GM21717 (cell line): ENCODE results near the gene PLEKHG5.

Experiments
- ATAC-seq: cut with Tn5 transposase; IDR thresholded peaks from one replicate; pipeline ENCODE4 v1.9.1; 2021; ENCODE audit warnings: mild to moderate bottlenecking, moderate library complexity; ENCODE audit not compliant: unreplicated experiment

Gene PLEKHG5

DNA sequence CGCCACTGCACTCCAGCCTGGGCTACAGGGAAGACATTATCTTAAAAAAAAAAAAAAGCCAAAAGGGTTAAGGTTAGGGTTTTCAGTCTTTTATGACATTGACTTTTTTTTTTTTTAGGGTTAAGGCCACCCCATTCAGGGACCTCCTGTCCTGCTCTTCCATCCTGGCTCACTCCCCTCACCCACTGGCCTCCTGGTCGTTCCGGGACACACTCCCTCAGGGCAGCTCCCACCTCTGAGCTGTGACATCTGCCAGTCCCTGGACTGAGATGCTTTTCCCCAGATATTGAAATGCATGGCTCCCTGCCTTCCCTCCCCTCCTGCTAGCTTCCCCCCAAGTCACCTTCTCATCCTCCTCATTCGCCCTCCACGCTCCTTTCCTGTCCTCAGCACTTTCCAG is 9.6 kb downstream of the PLEKHG5 start:
- ATAC-seq: no peak

GRCh38 chr1:6477039-6477820 is 14.2 kb downstream of the PLEKHG5 start:
- no peak for ATAC-seq

- no peak for ATAC-seq
Measured at GRCh38 chr1:6476483-6476882, 15.0 kb downstream of the PLEKHG5 start.

DNA sequence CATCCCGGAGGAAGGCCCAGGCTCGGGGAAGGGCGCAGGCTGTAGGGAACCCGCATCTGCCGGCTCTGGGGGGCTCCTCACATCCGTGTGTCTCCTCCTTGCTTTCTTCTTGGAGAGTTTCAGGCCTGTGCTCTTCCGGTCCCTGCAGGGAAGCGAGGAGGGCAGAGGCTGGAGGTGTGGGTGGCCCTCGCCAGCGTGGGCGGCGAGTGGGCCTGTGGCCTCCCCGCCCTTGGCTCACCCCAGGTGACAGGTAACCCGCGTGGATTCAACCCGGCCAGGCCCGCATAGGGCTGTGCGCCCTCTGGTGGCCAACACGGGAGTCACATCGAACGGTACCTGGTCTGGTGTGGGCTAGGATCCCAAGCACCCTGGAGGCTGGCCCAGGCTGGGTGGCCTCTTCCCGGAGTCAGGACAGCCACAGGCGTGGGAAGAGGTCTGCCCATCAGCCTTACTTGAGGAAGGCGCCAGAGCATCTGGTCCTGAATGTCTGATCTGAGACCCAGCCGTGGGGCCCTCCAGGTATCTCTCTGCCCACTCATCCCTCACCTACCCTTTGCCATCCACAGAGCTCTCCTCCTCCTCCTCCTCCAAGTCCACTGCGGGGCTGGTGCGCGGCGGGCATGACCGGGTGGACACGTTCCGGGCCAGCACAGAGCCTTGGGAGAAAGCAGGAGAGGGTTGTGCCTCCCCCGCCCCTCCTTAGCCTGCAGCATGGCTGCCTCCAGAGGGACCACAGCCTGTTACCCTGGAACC is 15.9 kb downstream of the PLEKHG5 start:
- ATAC-seq: no peak

DNA sequence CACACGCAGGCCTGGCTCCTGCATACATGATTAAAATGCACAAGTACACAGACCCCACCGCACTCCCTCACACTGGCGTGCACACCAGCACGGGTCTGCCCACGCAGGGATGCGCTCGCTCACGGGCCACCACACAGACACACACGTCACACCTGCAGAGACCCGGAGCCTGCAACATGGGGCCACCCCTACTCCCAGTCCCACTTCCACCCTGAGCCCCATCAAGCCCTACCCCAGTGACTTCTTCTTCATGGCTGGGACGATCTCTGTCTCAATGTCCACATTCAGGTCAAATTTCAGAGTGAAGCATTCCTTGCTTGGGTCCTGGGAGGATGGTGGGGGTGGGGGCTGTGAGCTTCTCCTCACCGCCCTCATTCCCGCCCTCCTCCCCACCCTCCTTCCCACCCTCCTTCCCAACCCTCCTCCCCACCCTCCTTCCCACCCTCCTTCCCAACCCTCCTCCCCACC is 16.6 kb downstream of the PLEKHG5 start:
- ATAC-seq: no peak

DNA sequence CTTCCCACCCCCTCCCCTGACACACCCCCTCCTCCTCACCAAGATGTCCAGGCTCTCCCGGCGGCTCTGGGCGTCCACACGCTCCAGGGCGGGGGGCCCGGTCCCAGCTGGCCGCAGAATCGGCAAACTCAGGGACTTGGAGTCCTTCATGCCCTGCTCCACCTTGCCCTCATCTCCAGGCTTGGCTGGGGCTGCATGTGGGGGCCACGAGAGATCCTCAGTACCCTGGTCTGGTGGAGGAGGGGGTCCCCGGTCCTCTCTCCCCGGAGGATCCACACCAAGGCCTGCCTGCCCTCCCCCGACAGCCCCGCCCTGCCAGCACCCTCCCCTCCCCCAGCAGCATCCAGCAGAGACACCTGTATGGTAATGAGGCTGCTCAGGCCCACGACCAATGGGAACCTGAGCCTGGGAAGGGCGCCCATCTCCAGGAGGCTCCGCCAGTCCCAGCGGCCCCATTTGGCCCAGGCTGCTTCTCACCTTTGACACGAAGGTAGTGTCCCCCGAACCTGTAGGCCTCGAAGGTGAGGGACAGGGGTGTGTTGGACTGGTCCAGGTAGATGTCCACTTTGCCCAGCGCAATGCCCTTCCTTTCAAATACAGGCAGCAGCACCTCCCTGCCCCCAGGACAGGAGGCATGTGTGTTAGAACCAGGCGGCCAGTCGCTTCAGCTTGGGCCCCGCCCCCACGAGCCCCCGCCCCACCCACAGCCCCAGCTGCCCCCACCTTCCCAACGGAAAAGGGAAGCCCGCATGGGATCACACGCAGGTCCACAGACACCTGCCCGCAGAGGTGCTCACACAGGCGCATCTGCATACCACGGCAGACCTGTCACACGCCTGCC is 17.3 kb downstream of the PLEKHG5 start:
- no peak for ATAC-seq

DNA sequence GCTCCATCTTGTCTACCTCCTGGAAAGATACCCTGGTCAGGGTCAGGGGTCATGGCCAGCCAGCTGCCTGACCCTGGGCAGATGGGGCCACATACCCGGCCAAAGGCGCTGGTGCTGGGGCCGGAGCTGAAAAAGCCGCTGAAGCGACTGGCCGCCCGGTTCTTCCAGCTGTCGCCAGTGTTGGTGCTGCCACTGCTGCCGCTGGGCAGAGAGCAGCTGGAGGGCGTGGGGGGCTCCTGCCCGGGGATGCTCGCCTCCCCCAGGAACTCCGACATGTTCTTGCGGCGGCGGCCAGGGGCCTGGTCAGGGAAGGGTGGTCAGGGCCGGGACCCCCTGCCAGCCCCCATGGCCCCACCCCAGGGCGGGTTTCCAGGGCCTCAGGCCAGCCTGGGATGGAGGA is 18.3 kb downstream of the PLEKHG5 start:
- ATAC-seq: no peak

DNA sequence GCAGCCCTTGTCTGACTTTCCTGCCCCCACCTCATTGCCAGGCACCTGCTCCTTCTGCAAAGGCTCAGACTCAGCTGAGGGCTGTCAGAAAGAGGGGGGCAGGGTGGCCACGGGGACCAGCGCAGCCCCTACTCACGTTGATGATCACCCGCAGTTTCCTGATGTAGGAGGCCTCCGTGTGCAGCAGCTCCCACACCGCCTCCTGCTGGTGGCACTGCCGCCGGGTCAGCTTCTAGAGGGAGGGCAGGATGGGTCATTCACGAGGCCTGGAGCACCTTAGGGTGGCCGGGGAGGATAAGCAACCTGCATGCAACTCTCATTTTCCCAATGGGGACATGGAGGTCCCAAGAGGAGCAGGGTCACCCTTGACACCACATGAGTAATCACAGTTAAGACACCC is 19.1 kb downstream of the PLEKHG5 start:
- ATAC-seq: no peak

DNA sequence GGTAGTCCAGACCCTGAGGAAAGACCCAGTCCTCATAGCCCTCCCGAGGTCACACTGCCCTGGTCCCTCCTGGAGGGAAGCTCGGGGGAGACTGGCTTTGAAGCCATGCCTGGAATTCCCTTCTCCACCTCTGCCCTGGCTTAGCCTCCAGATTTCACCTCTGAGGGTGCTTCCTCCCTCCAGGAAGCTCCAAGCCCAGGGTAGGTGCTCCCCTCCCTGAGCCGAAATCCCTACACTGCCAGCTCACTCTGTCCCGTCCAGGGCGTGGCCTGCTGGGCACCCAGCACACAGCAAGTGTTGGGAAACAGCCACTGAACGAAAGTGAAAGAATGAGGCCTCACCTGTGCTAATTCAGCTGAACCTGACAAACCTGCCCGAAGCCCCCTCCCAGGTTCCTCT is 19.5 kb downstream of the PLEKHG5 start:
- no peak for ATAC-seq

GRCh38 chr1:6471086-6471969 is 20.1 kb downstream of the PLEKHG5 start:
- ATAC-seq: no peak

DNA sequence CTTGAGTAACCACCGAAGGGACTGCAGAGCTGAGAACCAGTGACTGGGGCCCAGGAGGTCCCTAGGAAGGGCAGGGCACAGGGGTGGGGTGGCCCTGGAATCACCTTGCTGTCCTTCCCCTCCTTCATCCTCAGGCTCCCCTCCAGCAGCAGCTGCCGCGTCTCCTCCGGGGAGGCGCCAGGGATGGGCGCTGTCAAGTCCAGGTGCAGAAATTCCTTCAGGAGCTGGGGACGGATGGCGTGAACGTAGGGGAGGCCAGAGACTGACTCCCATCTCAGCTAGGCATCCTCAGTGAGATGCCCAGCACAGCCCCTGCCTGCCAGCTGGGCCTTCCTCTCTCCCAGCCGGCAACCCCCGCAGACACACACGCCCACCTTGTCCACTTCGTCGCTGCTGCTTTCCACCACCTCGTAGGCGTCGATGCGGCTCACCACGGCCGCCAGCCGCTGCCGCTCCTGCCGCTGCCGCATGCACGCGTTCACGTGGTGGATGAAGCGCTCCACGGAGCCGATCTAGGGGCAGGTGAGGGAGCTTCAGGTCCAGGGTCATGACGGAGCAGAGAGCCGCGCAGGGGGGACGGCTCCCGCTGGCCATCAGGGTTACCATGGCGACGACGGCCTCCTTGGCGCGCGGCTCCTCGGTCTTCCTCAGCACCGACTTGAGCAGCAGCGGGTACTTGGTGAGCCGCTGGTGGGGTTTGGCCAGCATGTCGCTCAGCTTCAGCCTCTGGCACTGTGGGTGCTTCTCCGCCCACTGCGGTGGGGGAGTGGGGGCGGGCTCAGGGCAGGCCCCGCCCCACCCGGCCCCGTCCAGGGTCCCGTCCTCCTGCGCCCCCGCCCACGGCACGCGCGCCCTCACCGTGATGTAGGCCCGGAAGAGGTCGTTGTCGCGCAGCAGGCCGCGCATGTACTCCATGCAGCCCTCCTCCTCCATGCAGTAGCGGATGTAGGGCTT is 21.1 kb downstream of the PLEKHG5 start:
- ATAC-seq: no peak

DNA sequence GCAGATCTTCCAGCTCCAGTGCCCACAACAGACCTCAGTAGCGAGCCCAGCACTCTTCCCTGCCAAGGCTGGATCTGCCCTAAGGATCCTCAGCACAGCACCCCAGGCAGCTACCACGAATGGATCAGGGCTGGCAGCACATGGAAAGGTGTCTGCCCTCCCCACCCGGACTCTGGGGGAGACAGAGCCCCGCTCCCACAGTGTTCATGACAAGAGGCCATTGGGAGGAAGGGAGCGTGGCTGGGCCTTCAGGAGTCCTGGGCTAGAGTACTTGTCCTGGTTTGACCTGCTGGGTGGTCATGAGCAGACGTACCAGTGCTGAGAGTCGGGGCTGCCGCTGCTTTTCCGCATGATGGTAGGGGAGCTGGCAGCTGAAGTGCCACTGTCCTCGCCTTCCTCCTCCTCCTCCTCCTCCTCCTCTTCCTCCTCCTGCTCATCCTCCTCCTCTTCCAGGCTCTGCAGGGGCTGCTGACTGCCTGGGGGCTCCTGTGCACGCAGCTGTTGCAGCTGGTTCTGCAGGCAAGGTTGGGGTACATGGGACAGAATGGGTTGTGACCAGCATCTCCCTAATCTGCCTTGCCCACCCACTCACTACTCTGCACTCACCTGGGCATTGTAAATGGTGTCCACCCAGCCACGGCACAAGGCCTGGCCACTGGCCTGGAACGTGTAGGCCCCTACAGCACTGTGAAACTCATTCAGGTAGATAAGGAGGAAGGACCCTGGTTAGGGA is 22.6 kb downstream of the PLEKHG5 start:
- no peak for ATAC-seq

DNA sequence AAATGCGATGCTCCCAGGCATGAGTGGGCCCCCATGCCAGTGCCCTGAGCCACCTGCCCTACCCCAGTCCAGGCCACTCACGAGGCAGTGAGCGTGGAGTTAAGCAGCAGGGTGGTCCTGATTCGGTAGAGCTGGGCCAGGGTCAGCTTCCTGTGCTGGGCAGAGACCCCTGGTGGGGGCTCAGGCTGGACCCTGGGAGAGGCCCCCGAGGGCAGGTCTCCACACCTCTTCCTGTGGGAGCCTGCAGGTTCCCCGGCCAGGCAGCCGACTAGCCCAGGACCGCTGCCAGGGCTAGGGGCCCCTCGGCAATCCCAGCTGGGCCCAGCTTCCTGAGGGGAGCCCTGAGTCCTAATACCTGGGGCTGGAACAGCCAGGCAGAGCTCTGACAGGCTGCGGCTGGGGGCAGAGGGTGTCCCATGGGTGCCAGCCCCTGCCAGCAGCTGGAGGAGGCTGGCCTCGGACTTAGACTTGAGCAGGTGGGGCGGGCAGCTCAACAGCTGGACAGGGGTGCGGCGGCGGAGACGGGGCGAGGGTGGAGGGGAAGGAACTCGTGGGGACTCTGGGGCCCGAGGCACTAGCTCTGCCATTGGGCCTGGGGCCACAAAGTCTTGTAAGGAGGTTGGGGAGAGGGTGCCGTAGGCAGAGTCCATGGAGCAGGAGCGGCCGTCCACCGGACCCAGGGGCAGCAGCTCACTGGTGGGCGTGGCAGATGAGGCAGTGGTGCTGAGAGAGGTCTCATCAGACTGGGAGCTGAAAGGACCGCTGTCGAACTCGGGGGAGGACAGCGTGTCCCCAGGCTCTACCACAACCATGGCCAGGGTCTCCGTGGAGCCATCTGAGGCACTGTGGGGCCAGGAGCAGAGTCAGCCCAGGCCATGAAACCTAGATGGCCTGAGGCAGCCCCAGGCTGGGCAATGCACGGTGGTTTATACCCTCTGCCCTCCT is 23.5 kb downstream of the PLEKHG5 start:
- no peak for ATAC-seq

GRCh38 chr1:6467224-6467623 is 24.2 kb downstream of the PLEKHG5 start:
- ATAC-seq: no peak

DNA sequence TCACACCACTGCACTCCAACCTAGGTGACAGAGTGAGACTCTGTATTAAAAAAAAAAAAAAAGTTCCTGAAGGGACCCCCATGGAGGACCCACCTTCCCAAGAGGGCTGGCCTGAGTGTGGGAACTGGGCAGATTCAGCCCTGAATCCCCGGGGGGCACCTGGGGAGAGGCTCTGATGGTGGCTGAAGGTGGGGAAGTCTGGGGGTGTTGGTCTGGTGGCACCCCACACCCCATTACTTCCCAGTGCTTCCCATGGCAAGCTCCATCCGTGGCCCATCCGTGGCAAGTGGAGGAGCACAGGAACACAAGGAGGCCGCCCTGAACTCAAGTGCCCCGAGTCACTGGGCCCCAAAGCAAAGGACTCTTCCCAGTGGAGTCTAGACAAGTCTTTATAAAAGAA is 24.7 kb downstream of the PLEKHG5 start:
- no peak for ATAC-seq

DNA sequence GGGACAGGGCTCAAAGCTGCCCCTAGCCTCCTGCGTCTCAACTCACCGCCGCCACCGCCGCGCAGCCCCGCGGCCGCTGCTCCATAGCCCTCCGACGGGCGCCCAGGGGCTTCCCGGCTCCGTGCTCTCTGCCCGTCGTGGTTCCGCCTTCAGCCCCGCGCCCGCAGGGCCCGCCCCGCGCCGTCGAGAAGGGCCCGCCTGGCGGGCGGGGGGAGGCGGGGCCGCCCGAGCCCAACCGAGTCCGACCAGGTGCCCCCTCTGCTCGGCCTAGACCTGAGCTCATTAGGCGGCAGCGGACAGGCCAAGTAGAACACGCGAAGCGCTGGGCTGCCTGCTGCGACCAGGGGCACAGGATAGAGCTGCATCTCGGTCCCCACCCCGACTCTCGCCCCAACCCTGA is 25.4 kb downstream of the PLEKHG5 start, which contains the start of gene TNFRSF25:
TSS of gene TNFRSF25 (minus strand) at position 151 of the 400 bp plus-strand sequence. CDS start at position 85, 66 bp downstream.
- no peak for ATAC-seq

DNA sequence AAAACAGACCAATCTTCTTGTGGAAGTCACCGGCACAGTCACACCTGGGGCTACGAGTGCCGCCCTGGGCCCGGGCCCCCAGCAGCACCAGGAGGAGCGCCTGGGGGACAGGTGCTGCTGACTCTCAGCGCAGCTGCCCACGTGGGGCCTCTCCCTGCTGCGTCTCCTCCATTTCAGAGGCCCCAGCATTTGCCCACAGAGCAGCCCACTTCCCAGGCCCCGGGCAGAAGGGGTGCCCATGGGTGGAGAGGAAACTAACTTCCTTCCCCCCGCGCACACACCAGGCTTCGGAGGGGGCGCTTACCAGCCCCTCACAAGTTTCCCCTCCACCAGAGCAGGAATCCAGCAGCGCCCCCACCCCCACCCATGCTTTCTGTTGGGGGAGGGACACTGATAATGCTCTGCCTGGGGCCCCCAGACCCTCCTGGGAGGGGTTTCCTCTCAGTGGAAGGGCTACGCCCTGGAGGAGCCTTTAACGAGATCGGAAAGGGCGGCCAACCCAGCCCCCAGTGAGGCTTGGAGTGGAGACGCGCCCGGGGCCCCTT is 25.9 kb downstream of the PLEKHG5 start:
- no peak for ATAC-seq
